Coronary artery (tissue), 2 donors: ENCODE data around the gene MYO16.
A peak's percentile ranks its signal among the peaks of the same experiment; 100 is the strongest.

Source experiments
- DNase-seq: peaks from one replicate; pipeline ENCODE4 v3.0.0-alpha.2; 2017; ENCODE audit warnings: low spot score
- H3K27ac ChIP-seq, 2 donors: fragments of 200-600 bp; sonication (generic); one replicate each; pipeline ENCODE4 v1.5.1; 2016 to 2019
- H3K4me3 ChIP-seq: fragments of 200-600 bp; sonication (generic); 2 replicates; pipeline ENCODE4 v1.5.1; 2016; ENCODE audit warnings: mild to moderate bottlenecking, moderate library complexity
- TF ChIP-seq, protein P1 (sequence below): fragments of 200-600 bp; sonication (generic); IDR thresholded peaks from one replicate; pipeline ENCODE4 v1.5.1; 2019; ENCODE audit warnings: antibody characterized with exemption

MYO16 gene

DNA sequence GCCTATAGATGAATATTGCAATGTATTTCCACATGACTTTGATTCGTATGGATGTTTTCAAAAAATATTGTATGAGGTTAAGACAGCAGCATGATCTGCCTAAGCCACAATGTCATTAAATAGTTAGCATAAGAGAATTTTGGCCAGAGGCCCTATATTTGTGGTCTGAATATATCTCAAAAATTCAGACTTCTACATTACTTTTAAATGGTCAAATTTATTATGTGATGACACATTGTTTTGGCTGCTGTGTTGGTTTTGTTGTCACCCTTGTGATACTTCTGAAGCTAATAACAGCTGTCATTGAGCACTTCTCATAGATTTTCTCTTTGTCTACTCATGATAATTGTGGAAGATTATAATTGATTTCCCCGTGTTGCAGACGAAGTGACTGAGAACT, 288.2 kb downstream of the MYO16 start:
- DNase-seq, result no peak
- Histone ChIP-seq H3K27ac (peak overlapping the region in 1 of 2 donors; percentile 82), H3K4me3 (no peak overlapping the region)
- TF ChIP-seq, protein P1, sequence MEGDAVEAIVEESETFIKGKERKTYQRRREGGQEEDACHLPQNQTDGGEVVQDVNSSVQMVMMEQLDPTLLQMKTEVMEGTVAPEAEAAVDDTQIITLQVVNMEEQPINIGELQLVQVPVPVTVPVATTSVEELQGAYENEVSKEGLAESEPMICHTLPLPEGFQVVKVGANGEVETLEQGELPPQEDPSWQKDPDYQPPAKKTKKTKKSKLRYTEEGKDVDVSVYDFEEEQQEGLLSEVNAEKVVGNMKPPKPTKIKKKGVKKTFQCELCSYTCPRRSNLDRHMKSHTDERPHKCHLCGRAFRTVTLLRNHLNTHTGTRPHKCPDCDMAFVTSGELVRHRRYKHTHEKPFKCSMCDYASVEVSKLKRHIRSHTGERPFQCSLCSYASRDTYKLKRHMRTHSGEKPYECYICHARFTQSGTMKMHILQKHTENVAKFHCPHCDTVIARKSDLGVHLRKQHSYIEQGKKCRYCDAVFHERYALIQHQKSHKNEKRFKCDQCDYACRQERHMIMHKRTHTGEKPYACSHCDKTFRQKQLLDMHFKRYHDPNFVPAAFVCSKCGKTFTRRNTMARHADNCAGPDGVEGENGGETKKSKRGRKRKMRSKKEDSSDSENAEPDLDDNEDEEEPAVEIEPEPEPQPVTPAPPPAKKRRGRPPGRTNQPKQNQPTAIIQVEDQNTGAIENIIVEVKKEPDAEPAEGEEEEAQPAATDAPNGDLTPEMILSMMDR, result no peak

DNA sequence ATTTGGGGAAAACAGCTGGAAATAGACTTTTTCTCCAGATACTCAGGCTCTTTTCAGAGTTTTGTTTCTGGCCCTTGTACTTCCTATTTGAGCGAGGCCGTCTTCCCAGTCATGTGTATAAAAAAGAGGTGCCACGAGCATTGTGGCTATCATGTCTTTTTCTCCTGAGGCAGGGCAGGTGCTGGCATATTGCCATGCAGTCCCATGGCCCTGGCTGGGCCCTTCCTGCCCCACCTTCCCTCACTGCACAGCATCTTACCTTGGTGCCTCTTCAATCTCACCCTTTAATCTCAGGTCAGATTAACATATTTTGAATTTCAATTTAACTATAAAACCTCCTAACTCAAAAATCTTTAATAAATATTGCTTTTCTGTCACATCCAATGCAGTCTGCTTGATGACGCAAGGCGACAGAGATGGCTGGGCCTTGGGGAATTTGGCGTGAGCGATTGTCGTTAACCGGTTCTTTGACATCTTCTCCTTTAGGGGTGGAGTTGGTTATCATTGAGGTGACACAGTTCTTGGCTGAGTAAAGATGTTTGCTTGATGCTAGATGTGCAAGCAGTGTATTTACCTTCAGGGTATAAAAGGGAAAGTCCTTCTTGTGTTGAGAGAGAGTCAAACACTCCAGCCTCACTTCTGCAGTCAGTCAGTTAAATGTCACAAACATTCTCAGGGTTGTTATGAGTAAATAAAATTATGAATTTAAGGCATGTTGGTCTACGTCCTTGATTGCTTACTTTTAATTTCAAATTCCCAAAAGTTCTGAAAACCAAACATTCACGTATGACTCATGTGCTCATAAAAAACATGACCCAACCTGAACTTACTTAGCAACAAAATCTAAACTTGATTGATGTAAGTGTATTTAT, 289.9 kb downstream of the MYO16 start:
- TF ChIP-seq, protein P1, result no peak
- Histone ChIP-seq H3K4me3 (no peak overlapping the region), H3K27ac (no peak overlapping the region)
- no peak for DNase-seq

DNA sequence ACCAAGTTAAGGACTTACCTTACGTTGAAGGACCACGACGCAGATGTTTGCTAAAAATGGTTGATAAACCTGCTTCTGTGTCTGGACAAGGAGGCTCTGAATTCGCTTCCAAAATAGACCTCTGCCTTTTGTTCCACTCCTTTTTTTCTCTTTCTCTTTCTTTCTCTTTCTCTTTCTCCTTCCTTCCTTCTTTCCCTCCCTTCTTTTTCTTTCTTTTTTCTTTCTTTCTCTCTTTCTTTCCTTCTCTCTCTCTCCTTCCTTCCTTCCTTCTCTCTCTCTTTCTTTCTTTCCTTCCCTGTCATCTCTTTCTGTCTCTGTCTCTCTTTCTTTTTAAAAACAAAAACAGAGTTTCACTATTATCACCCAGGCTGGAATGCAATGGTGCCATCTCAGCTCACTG, 290.7 kb downstream of the MYO16 start:
- DNase-seq, result no peak
- TF ChIP-seq, protein P1, result no peak
- H3K27ac ChIP-seq, result no peak overlapping the region
- H3K4me3 ChIP-seq, result no peak overlapping the region

DNA sequence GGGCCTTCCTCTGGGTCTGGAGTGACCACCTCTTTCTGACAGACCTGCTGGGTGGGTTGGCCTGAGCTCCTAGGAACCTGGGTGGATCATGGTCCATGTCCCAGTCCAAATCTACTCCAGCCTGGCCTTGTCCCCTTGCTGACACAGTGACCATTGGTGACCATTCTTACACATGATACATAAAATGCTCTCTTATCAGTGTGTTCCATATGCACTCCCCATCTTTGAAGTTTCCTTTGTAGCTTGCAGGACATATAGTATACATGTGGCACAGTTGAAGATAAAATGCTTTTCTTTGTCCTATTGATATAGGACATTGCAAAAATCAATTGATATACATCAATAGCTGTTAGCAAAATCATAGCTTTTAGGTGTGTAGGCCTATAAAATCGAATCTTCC, 291.8 kb downstream of the MYO16 start:
- no peak for DNase-seq
- TF ChIP-seq, protein P1, result no peak
- H3K27ac ChIP-seq, result no peak overlapping the region
- no peak overlapping the region for H3K4me3 ChIP-seq

DNA sequence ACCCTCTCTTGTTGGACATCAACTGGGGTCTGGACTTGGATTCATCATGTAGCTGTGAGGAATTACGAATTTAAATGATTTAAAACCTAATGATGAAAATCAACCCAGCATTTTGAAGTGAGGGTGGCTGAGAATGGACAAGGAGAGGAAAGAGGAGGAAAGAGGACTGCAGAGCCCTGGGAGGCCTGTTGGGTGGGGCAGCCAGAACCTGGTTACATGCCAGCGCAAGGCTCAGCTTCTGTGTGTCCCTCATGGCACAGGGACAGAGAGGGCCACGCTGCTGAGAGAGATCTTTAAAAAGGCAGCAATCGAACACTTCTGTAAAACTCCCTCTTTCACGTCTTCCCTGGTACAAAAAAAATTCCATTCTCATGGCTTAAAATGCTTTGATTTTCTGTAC, 292.7 kb downstream of the MYO16 start:
- TF ChIP-seq, protein P1, result no peak
- DNase-seq, result no peak
- no peak overlapping the region for H3K27ac ChIP-seq

DNA sequence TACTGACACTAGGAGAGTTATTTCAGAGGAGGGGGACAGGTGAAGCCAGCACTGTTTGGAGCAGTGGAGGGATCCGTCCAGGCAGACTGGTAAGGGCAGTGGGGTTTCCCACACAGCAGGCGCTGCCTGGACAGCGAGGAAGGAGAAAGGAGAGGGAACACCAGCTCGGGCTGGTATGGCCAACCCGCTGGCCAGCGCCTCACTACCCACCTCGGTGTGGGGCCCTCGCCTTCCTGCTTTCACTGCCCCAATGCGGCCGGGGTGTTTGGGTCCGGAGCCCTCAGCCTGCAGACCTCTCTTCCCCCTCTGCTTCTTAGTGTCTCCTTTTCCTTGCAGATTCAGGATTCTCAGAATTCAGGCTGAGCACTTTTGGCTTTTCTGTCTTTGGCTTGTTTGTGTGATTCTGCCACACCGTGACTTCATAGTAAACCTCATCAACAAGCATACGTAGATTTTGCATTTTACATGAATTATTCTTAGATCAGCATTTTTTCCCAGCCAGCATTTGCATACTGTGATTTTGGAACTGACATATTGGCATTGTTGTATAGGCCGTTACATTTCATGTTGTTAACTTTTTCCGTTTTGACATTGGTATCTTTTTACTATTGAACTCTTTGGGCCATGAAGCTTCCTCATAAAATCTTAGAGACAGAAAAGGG, 294.1 kb downstream of the MYO16 start:
- no peak for DNase-seq
- Histone ChIP-seq H3K4me3 (no peak overlapping the region), H3K27ac (no peak overlapping the region)
- TF ChIP-seq, protein P1, result no peak

More for the DNA sequence above, 292.7 kb downstream of the MYO16 start:
- no peak overlapping the region for H3K4me3 ChIP-seq

DNA sequence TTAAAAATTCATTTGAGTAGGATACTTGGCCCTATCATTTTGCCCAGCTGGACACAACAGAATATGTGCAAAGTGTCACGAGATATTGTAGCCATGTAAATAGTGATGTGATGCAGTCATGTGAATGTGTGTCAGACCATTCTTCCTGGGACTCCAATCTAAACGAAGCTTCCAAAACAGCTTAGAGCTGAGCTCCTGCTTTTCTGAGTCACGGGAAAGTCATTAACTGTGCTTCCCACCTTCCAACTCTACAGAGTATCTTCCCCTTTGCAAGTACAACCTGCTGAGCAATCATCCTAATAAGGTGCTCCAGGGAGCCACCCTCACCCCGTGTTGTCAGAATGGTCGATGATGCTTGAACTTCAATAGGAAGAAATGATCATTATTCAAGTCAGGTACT, 294.7 kb downstream of the MYO16 start:
- TF ChIP-seq, protein P1, result no peak
- H3K27ac ChIP-seq, result no peak overlapping the region

More for the DNA sequence above, 294.7 kb downstream of the MYO16 start:
- no peak overlapping the region for H3K4me3 ChIP-seq
- no peak for DNase-seq
